Body of pancreas (tissue), 4 donors: Measurements from ENCODE around the gene ASTN2.

Experiments
- POLR2A ChIP-seq, 3 donors: fragments of 450-650 bp; IDR thresholded peaks; one replicate each; pipeline ENCODE4 v1.6.1; 2016; ENCODE audit warnings: antibody characterized with exemption in 3 of 3, mild to moderate bottlenecking in 2 of 3
- TF ChIP-seq, protein P1 (sequence below), 7 experiments: fragments of 450-650 bp in 4 of 7; fragments of 200-600 bp in 3 of 7; sonication (generic) in 3 of 7; IDR thresholded peaks; one replicate each; pipeline ENCODE4 v1.5.1; 2016 to 2019; ENCODE audit warnings: antibody characterized with exemption in 7 of 7

DNA sequence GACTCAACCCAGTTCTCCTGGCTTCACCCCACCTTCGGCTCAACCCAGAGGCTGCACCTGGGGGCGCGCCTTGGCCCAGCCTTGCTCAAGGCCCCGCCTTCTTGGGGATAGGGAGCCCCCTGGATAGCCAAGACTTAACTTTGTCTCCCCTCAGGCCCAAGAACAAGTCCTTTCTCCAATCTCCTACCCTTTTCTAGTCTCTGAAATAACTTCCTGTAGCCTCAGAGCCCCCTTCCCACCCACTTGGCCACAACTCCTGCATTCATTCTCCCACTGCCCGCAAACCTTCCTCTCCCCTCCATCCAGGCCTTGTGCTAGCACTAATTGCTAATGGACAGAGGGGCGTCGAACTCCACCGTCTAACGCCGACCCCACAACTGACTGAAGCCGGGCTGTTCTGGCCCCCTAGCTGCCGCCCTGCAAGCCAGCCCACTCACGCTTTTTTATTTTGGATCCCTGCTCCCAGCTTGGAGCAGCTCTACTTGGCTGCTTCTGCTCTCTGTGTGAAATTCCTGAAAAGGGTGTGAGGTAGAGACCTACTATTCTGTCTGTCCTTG is 579 bp upstream of the ASTN2 start:
- TF ChIP-seq, protein P1, sequence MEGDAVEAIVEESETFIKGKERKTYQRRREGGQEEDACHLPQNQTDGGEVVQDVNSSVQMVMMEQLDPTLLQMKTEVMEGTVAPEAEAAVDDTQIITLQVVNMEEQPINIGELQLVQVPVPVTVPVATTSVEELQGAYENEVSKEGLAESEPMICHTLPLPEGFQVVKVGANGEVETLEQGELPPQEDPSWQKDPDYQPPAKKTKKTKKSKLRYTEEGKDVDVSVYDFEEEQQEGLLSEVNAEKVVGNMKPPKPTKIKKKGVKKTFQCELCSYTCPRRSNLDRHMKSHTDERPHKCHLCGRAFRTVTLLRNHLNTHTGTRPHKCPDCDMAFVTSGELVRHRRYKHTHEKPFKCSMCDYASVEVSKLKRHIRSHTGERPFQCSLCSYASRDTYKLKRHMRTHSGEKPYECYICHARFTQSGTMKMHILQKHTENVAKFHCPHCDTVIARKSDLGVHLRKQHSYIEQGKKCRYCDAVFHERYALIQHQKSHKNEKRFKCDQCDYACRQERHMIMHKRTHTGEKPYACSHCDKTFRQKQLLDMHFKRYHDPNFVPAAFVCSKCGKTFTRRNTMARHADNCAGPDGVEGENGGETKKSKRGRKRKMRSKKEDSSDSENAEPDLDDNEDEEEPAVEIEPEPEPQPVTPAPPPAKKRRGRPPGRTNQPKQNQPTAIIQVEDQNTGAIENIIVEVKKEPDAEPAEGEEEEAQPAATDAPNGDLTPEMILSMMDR (IDR thresholded peaks at IDR 0.05) = no peak
- TF ChIP-seq POLR2A (IDR thresholded peaks at IDR 0.05) = no peak
